Measurements from ENCODE around the gene PHF2.

DNA sequence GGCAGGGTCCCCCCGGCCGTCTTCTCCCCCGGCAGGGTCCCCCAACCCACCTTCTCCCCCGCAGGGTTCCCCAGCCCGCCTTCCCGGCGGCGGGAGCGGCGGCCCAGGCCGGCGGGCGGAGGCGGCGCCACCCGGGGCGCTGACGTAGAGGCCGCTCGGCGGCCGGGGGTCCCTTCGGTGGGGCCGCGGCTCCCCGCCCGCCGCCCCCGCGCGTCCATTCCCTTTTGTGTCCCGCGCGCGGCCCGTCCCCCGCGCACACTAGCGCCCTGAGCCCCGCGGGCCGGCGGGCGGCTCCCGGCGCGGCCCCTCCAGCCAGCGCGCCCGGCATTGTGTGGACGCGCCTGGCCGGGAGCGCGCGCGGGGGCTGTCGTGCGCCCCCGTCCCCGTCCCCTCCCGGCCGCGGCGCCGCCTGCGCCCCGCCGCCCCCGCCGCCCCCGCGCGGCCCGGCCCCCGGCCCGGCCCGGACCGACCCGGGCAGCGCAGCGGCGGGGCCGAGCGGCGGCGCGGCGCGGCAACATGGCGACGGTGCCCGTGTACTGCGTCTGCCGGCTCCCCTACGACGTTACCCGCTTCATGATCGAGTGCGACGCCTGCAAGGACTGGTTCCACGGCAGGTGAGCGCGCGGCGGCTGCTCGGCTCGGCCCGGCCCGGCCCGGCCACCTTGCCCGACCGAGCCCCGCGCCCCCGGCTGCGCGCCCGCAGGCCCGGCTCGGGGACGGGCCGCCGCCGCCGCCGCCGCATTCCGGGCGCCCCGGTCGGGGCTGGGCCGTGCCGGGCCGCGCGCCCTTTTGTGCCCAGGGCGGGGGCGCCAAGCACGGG is at the start of gene PHF2:
- TF ChIP-seq, protein P1, sequence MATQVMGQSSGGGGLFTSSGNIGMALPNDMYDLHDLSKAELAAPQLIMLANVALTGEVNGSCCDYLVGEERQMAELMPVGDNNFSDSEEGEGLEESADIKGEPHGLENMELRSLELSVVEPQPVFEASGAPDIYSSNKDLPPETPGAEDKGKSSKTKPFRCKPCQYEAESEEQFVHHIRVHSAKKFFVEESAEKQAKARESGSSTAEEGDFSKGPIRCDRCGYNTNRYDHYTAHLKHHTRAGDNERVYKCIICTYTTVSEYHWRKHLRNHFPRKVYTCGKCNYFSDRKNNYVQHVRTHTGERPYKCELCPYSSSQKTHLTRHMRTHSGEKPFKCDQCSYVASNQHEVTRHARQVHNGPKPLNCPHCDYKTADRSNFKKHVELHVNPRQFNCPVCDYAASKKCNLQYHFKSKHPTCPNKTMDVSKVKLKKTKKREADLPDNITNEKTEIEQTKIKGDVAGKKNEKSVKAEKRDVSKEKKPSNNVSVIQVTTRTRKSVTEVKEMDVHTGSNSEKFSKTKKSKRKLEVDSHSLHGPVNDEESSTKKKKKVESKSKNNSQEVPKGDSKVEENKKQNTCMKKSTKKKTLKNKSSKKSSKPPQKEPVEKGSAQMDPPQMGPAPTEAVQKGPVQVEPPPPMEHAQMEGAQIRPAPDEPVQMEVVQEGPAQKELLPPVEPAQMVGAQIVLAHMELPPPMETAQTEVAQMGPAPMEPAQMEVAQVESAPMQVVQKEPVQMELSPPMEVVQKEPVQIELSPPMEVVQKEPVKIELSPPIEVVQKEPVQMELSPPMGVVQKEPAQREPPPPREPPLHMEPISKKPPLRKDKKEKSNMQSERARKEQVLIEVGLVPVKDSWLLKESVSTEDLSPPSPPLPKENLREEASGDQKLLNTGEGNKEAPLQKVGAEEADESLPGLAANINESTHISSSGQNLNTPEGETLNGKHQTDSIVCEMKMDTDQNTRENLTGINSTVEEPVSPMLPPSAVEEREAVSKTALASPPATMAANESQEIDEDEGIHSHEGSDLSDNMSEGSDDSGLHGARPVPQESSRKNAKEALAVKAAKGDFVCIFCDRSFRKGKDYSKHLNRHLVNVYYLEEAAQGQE (IDR thresholded peaks at IDR 0.05; ENCODE audit: insufficient replicate concordance, low read depth): no peak
- no peak for TF ChIP-seq CTCF (IDR thresholded peaks at IDR 0.05; ENCODE audit: insufficient read depth, low read length)
- no peak for TF ChIP-seq GABPA (IDR thresholded peaks at IDR 0.05; ENCODE audit: low read depth)
- TF ChIP-seq POLR2AphosphoS5 (IDR thresholded peaks at IDR 0.05; ENCODE audit: low read depth): no peak
